ENCODE data around the gene KRT7.
A peak's percentile ranks its signal among the peaks of the same experiment; 100 is the strongest.

The KRT7 gene

DNA sequence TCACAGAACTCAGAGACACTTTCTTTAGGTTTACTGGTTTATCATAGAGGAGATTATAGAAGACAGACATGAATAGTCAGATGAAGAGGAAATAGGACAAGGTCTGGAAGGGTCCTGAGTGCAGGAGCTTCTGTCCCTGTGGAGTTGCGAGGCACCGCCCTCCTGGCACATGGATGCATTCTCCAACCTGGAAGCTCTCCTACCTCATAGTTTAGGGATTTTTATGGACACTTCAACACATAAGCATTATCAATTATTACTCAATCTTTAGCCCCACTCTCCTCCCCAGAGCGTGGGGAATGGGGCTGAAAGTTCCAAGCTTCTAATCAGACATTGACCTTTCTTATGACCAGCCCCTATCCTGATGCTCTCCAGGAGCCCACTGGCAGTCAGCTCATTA is 12.6 kb upstream of the KRT7 start:
- no peak for DNase-seq (ENCODE audit: low spot score)
- TF ChIP-seq, protein P1, sequence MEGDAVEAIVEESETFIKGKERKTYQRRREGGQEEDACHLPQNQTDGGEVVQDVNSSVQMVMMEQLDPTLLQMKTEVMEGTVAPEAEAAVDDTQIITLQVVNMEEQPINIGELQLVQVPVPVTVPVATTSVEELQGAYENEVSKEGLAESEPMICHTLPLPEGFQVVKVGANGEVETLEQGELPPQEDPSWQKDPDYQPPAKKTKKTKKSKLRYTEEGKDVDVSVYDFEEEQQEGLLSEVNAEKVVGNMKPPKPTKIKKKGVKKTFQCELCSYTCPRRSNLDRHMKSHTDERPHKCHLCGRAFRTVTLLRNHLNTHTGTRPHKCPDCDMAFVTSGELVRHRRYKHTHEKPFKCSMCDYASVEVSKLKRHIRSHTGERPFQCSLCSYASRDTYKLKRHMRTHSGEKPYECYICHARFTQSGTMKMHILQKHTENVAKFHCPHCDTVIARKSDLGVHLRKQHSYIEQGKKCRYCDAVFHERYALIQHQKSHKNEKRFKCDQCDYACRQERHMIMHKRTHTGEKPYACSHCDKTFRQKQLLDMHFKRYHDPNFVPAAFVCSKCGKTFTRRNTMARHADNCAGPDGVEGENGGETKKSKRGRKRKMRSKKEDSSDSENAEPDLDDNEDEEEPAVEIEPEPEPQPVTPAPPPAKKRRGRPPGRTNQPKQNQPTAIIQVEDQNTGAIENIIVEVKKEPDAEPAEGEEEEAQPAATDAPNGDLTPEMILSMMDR (IDR thresholded peaks at IDR 0.05) = no peak
- no peak overlapping the region for H3K27ac ChIP-seq
- H3K4me3 ChIP-seq = no peak overlapping the region

GRCh38 chr12:52221070-52221781 is 11.8 kb upstream of the KRT7 start:
- no peak for DNase-seq (ENCODE audit: low spot score)
- peak overlapping the region; percentile 27 to 82 for H3K27ac ChIP-seq

GRCh38 chr12:52221912-52222457 is 11.1 kb upstream of the KRT7 start:
- TF ChIP-seq, protein P1 (IDR thresholded peaks at IDR 0.05) = no peak
- H3K27ac ChIP-seq = peak overlapping the region; percentile 27 to 82
- H3K4me3 ChIP-seq = no peak overlapping the region
- no peak for DNase-seq (ENCODE audit: low spot score)

More at GRCh38 chr12:52221070-52221781, 11.8 kb upstream of the KRT7 start:
- H3K4me3 ChIP-seq = no peak overlapping the region
- TF ChIP-seq, protein P1 (IDR thresholded peaks at IDR 0.05) = no peak

DNA sequence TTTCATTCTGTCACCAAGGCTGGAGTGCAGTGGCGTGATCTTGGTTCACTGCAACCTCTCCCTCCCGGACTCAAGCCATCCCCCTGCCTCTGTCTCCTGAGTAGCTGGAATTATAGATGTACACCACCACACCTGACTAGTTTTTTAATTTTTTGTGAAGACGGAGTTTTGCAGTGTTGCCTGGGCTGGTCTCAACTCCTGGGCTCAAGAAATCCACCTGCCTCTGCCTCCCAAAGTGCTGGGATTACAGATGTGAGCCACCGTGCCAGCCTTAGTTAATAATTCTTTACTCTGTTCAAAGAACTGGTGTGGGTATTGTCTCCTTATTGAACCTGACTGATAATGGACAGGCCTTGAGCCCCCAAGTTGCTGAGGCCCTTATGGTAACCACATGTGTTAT is 10.4 kb upstream of the KRT7 start:
- DNase-seq (ENCODE audit: low spot score) = no peak
- TF ChIP-seq, protein P1 (IDR thresholded peaks at IDR 0.05) = no peak
- no peak overlapping the region for H3K4me3 ChIP-seq
- H3K27ac ChIP-seq = peak overlapping the region in 1 of 2 donors; percentile 82

GRCh38 chr12:52223406-52224039 is 9.5 kb upstream of the KRT7 start:
- Histone ChIP-seq H3K4me3 (no peak overlapping the region), H3K27ac (peak overlapping the region in 1 of 2 donors; percentile 82)
- DNase-seq (ENCODE audit: low spot score) = no peak
- TF ChIP-seq, protein P1 (IDR thresholded peaks at IDR 0.05) = no peak

- TF ChIP-seq, protein P1 (IDR thresholded peaks at IDR 0.05) = no peak
- Histone ChIP-seq H3K27ac (peak overlapping the region in 1 of 2 donors; percentile 19), H3K4me3 (no peak overlapping the region)
- DNase-seq (ENCODE audit: low spot score) = no peak
Measured at GRCh38 chr12:52224151-52224550, 8.9 kb upstream of the KRT7 start.

Data from coronary artery (tissue), 2 donors.